ENCODE results near the gene OCRL.
"Not testable (repeated sequence)": the region's sequence is repeated elsewhere in the genome, so short reads cannot be mapped to it uniquely, and the experiment has no call there.

OCRL gene

GRCh38 chrX:129534816-129535578 lies 5.1 kb upstream of the OCRL start:
- DNase-seq (ENCODE audit: low read depth, low spot score), result no peak

- no peak for DNase-seq (ENCODE audit: low read depth, low spot score)
These were observed 694 bp downstream of the OCRL start for GRCh38 chrX:129540722-129541184.

GRCh38 chrX:129544780-129545179 lies 4.7 kb downstream of the OCRL start:
- DNase-seq (ENCODE audit: low read depth, low spot score), result no peak

- no peak for DNase-seq (ENCODE audit: low read depth, low spot score)
These were observed 5.3 kb downstream of the OCRL start for GRCh38 chrX:129545408-129545807.

GRCh38 chrX:129549124-129549523 lies 9.1 kb downstream of the OCRL start:
- DNase-seq (ENCODE audit: low read depth, low spot score), result no peak

GRCh38 chrX:129553619-129554288 lies 13.7 kb downstream of the OCRL start:
- DNase-seq (ENCODE audit: low read depth, low spot score), result no peak

GRCh38 chrX:129554816-129555215 lies 14.8 kb downstream of the OCRL start:
- DNase-seq (ENCODE audit: low read depth, low spot score), result not testable (repeated sequence)

- DNase-seq (ENCODE audit: low read depth, low spot score), result no peak
These were observed 16.8 kb downstream of the OCRL start for GRCh38 chrX:129556806-129557315.

GRCh38 chrX:129557844-129558480 lies 17.9 kb downstream of the OCRL start:
- DNase-seq (ENCODE audit: low read depth, low spot score), result no peak

- DNase-seq (ENCODE audit: low read depth, low spot score), result no peak
These were observed 19.7 kb downstream of the OCRL start for GRCh38 chrX:129559783-129560182.

- no peak for DNase-seq (ENCODE audit: low read depth, low spot score)
These were observed 21.4 kb downstream of the OCRL start for GRCh38 chrX:129561453-129561852.

GRCh38 chrX:129564345-129564744 lies 24.3 kb downstream of the OCRL start:
- DNase-seq (ENCODE audit: low read depth, low spot score), result not testable (repeated sequence)

- DNase-seq (ENCODE audit: low read depth, low spot score), result no peak
These were observed 25.1 kb downstream of the OCRL start for GRCh38 chrX:129565046-129565650.

- no peak for DNase-seq (ENCODE audit: low read depth, low spot score)
These were observed 26.0 kb downstream of the OCRL start for GRCh38 chrX:129566073-129566472.

GRCh38 chrX:129568349-129568748 lies 28.3 kb downstream of the OCRL start:
- DNase-seq (ENCODE audit: low read depth, low spot score), result no peak

- no peak for DNase-seq (ENCODE audit: low read depth, low spot score)
These were observed 32.4 kb downstream of the OCRL start for GRCh38 chrX:129572422-129572821.

GRCh38 chrX:129573652-129574051 lies 33.6 kb downstream of the OCRL start:
- DNase-seq (ENCODE audit: low read depth, low spot score), result not testable (repeated sequence)

- no peak for DNase-seq (ENCODE audit: low read depth, low spot score)
These were observed 34.2 kb downstream of the OCRL start for GRCh38 chrX:129574214-129574613.

- DNase-seq (ENCODE audit: low read depth, low spot score), result no peak
These were observed 36.5 kb downstream of the OCRL start for GRCh38 chrX:129576539-129576938.

GRCh38 chrX:129577473-129577872 lies 37.4 kb downstream of the OCRL start:
- no peak for DNase-seq (ENCODE audit: low read depth, low spot score)

GRCh38 chrX:129577877-129578276 lies 37.8 kb downstream of the OCRL start:
- no peak for DNase-seq (ENCODE audit: low read depth, low spot score)

- DNase-seq (ENCODE audit: low read depth, low spot score), result no peak
These were observed 41.8 kb downstream of the OCRL start for GRCh38 chrX:129581904-129582303.

Data from activated naive CD8-positive, alpha-beta T cell treated with anti-CD3 and anti-CD28 coated beads, Interleukin-2, amount 50 U/mL, for 16 hours (primary cell).